Loucy (cell line): Measurements from ENCODE around the gene BPIFB2.

Experiments used
- H2AFZ ChIP-seq: fragments of 200-600 bp; sonication (generic); 2 replicates; pipeline ENCODE4 v1.6.0; 2016; ENCODE audit warnings: antibody characterized with exemption, mild to moderate bottlenecking, low read length, moderate library complexity
- H3F3A ChIP-seq: fragments of 200-600 bp; 2 replicates; pipeline ENCODE4 v1.6.0; 2016; ENCODE audit warnings: antibody characterized with exemption, low read depth, mild to moderate bottlenecking
- H3K27me3 ChIP-seq: fragments of 200-600 bp; sonication (generic); 2 replicates; pipeline ENCODE4 v1.6.1; 2014; ENCODE audit warnings: low read length, mild to moderate bottlenecking; ENCODE audit not compliant: insufficient read depth, poor library complexity, severe bottlenecking
- H3K36me3 ChIP-seq: fragments of 200-600 bp; sonication (generic); 2 replicates; pipeline ENCODE4 v1.6.1; 2016; ENCODE audit warnings: low read length; ENCODE audit not compliant: insufficient read depth
- H3K4me1 ChIP-seq: fragments of 200-600 bp; sonication (generic); 2 replicates; pipeline ENCODE4 v1.5.1; 2014; ENCODE audit warnings: low read length, mild to moderate bottlenecking; ENCODE audit not compliant: insufficient read depth, poor library complexity, severe bottlenecking
- H3K4me2 ChIP-seq: fragments of 200-600 bp; sonication (generic); 2 replicates; pipeline ENCODE4 v1.6.0; 2014; ENCODE audit warnings: antibody characterized with exemption, low read length, low read depth, mild to moderate bottlenecking; ENCODE audit not compliant: poor library complexity, severe bottlenecking
- H3K4me3 ChIP-seq: fragments of 200-600 bp; sonication (generic); 2 replicates; pipeline ENCODE4 v1.5.1; 2014; ENCODE audit warnings: low read length, mild to moderate bottlenecking, mixed read lengths; ENCODE audit not compliant: poor library complexity, severe bottlenecking
- H3K79me2 ChIP-seq: fragments of 200-600 bp; sonication (generic); 2 replicates; pipeline ENCODE4 v1.6.1; 2014; ENCODE audit warnings: low read length; ENCODE audit not compliant: insufficient read depth
- H3K9ac ChIP-seq: fragments of 200-600 bp; sonication (generic); 2 replicates; pipeline ENCODE4 v1.6.0; 2014; ENCODE audit warnings: mild to moderate bottlenecking, low read depth, low read length, moderate library complexity; ENCODE audit not compliant: poor library complexity, severe bottlenecking
- H3K9me2 ChIP-seq: fragments of 200-600 bp; sonication (generic); replicated peaks from 2 replicates; pipeline ENCODE4 v1.6.1; 2016; ENCODE audit warnings: low read depth, low read length, mixed read lengths
- H3K9me3 ChIP-seq: fragments of 200-600 bp; sonication (generic); 2 replicates; pipeline ENCODE4 v1.6.1; 2014; ENCODE audit warnings: mild to moderate bottlenecking, antibody characterized with exemption, low read length, low read depth; ENCODE audit not compliant: insufficient read depth
- H4K20me1 ChIP-seq: fragments of 200-600 bp; sonication (generic); 2 replicates; pipeline ENCODE4 v1.6.0; 2014; ENCODE audit warnings: antibody characterized with exemption, low read length, mild to moderate bottlenecking; ENCODE audit not compliant: insufficient read depth, poor library complexity, severe bottlenecking
- CTCF ChIP-seq: fragments of 200-600 bp; sonication (generic); conservative IDR thresholded peaks from 2 replicates; pipeline ENCODE4 v1.5.1; 2014; ENCODE audit warnings: mild to moderate bottlenecking, antibody characterized with exemption, low read length
- EZH2phosphoT487 ChIP-seq: fragments of 200-600 bp; IDR thresholded peaks from 2 replicates; pipeline ENCODE4 v1.6.1; 2018; ENCODE audit warnings: antibody characterized with exemption, mild to moderate bottlenecking, moderate library complexity, borderline replicate concordance

Gene BPIFB2

GRCh38 chr20:33019465-33020277 lies 12.2 kb downstream of the BPIFB2 start:
- TF ChIP-seq EZH2phosphoT487 = no peak
- TF ChIP-seq CTCF = no peak
- H3K9me3 ChIP-seq = no peaks in the 10 kb centered on the region
- H3F3A ChIP-seq = no peaks in the 10 kb centered on the region
- H2AFZ ChIP-seq = no peak overlapping the region
- H3K27me3 ChIP-seq = no peaks in the 10 kb centered on the region
- H3K79me2 ChIP-seq = no peaks in the 10 kb centered on the region
- no peaks in the 10 kb centered on the region for H4K20me1 ChIP-seq
- H3K9ac ChIP-seq = no peak overlapping the region
- peaks cover 14% of the 10 kb centered on the region for H3K4me1 ChIP-seq
- H3K36me3 ChIP-seq = no peaks in the 10 kb centered on the region
- H3K9me2 ChIP-seq = no peaks in the 10 kb centered on the region
- no peak overlapping the region for H3K4me2 ChIP-seq
- H3K4me3 ChIP-seq = no peak overlapping the region

DNA sequence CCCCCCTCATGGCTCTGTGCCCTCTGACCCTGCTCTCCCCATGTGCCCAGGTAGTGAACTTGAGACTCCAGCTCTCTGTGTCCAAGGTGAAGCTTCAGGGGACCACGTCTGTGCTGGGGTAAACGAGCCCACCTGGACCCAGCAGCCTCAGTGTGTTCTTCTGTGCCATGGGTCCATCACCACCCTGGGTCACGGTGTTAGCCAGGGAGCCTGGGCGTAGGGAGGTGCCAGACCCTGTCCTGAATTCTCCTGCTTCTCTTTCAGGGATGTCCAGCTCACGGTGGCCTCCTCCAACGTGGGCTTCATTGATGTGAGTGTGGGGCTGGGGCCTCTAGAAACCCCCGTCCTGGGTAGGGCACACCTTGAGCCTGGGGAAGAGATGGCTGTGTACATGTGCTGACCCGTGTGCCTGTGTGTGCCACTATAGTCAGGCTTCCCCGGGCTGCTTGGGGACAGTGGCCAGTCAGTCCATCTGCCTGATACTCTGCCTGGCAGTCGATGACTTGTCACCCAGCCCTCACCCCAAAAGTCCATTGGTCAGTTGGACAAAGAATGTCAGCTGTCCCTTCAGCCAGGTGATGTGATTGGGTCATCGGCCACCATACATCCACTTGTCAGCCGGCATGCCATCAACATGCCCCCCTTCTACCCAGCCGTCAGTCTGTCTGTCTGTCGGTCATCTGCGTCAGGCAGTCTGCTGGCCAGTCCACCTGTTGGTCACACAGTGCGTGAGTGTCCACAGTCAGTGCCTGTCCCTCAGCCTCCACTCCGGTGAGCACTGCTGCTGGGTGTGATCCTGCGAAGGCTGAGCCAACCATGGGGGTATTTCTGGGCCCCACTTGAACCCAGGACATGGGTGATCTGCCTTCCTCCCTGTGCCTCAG lies 13.0 kb downstream of the BPIFB2 start:
- Histone ChIP-seq H3K79me2 (no peaks in the 10 kb centered on the region), H3F3A (no peaks in the 10 kb centered on the region), H3K27me3 (no peaks in the 10 kb centered on the region), H2AFZ (no peak overlapping the region), H3K4me1 (peaks cover 15% of the 10 kb centered on the region), H3K4me3 (no peak overlapping the region), H3K9ac (no peak overlapping the region), H4K20me1 (no peaks in the 10 kb centered on the region), H3K36me3 (no peaks in the 10 kb centered on the region), H3K4me2 (no peak overlapping the region), H3K9me2 (no peaks in the 10 kb centered on the region), H3K9me3 (no peaks in the 10 kb centered on the region)
- no peak for TF ChIP-seq CTCF
- no peak for TF ChIP-seq EZH2phosphoT487

- no peak overlapping the region for H3K4me3 ChIP-seq
- H4K20me1 ChIP-seq = no peaks in the 10 kb centered on the region
- H3K9me2 ChIP-seq = no peaks in the 10 kb centered on the region
- H3K4me2 ChIP-seq = no peak overlapping the region
- no peak overlapping the region for H2AFZ ChIP-seq
- H3K27me3 ChIP-seq = no peaks in the 10 kb centered on the region
- peaks cover 15% of the 10 kb centered on the region for H3K4me1 ChIP-seq
- no peaks in the 10 kb centered on the region for H3F3A ChIP-seq
- no peaks in the 10 kb centered on the region for H3K36me3 ChIP-seq
- no peaks in the 10 kb centered on the region for H3K9me3 ChIP-seq
- TF ChIP-seq EZH2phosphoT487 (no peak), CTCF (no peak)
- no peaks in the 10 kb centered on the region for H3K79me2 ChIP-seq
- no peak overlapping the region for H3K9ac ChIP-seq
These were observed 14.4 kb downstream of the BPIFB2 start for GRCh38 chr20:33021879-33022278.
